Gastroesophageal sphincter (tissue), 4 donors: ENCODE measurements around the gene ACTN1. TPM values are rescaled to one million over a fixed set of nuclear protein-coding genes. Genes with fewer than 3 reads are reported as not detected.

Experiments used
- ATAC-seq: fragments of 150-250 bp; one replicate; pipeline ENCODE4 v1.9.1; 2016; ENCODE audit warnings: mild to moderate bottlenecking, moderate library complexity
- H3K27ac ChIP-seq, 4 donors: fragments of 200-600 bp; sonication (generic) in 3 of 4; 1 replicate in 3 of 4; 2 replicates in 1 of 4; pipeline ENCODE4 v1.5.1; 2016 to 2019
- H3K27me3 ChIP-seq: fragments of 200-600 bp; sonication (generic); one replicate; pipeline ENCODE4 v1.5.1; 2019
- H3K36me3 ChIP-seq, 2 donors: fragments of 200-600 bp; sonication (generic); one replicate each; pipeline ENCODE4 v1.5.1; 2019; ENCODE audit warnings: control low read depth in 1 of 2
- H3K4me1 ChIP-seq, 3 donors: fragments of 200-600 bp; sonication (generic); 1 replicate in 2 of 3; 2 replicates in 1 of 3; pipeline ENCODE4 v1.5.1; 2016 to 2019; ENCODE audit warnings: control low read depth in 2 of 3
- H3K4me3 ChIP-seq, 2 donors: fragments of 200-600 bp; sonication (generic); one replicate each; pipeline ENCODE4 v1.5.1; 2019; ENCODE audit warnings: mild to moderate bottlenecking in 1 of 2, moderate library complexity in 1 of 2
- H3K9me3 ChIP-seq, 3 donors: fragments of 200-600 bp; sonication (generic); one replicate each; pipeline ENCODE4 v1.5.1; 2017 to 2019; ENCODE audit warnings: control low read depth in 2 of 3
- EP300 ChIP-seq: sonication (generic); formaldehyde crosslinking; IDR thresholded peaks from one replicate; pipeline ENCODE4 v1.6.1; 2017; ENCODE audit warnings: antibody characterized with exemption, mild to moderate bottlenecking
- POLR2A ChIP-seq, 2 donors: fragments of 450-650 bp; IDR thresholded peaks; one replicate each; pipeline ENCODE4 v1.6.1; 2017; ENCODE audit warnings: antibody characterized with exemption in 2 of 2, mild to moderate bottlenecking in 2 of 2, moderate library complexity in 1 of 2
- POLR2AphosphoS5 ChIP-seq: sonication (generic); formaldehyde crosslinking; IDR thresholded peaks from one replicate; pipeline ENCODE4 v1.6.1; 2017; ENCODE audit warnings: antibody characterized with exemption
- WGBS, 2 donors: methylation state at CpG; one replicate each; pipeline ENCODE4 v1.1.5; 2018; ENCODE audit warnings: low coverage in 1 of 2; 5-methylcytosine and 5-hydroxymethylcytosine counted together
- small RNA-seq, 4 donors: library from RNA; depleted of rRNA; stranded (forward); fragments of <200 nt; gene quantifications; one replicate each; pipeline ENCODE3, GENCODE V24; 2016
- total RNA-seq, 4 donors: library from RNA; depleted of rRNA; stranded (reverse); fragments of >200 nt; gene quantifications; one replicate each; pipeline ENCODE4 v1.1.0, GENCODE V29; 2016
- TF ChIP-seq, protein P1 (sequence below), 4 experiments: fragments of 200-600 bp in 2 of 4; fragments of 450-650 bp in 2 of 4; sonication (generic) in 1 of 4; IDR thresholded peaks; one replicate each; pipeline ENCODE4 v1.5.1; 2017 to 2019; ENCODE audit warnings: antibody characterized with exemption in 4 of 4, mild to moderate bottlenecking in 2 of 4, moderate library complexity in 2 of 4

Gene ACTN1
- total RNA-seq, 4 donors from 2014 or later = 776 to 1,910 (median 969) TPM

DNA sequence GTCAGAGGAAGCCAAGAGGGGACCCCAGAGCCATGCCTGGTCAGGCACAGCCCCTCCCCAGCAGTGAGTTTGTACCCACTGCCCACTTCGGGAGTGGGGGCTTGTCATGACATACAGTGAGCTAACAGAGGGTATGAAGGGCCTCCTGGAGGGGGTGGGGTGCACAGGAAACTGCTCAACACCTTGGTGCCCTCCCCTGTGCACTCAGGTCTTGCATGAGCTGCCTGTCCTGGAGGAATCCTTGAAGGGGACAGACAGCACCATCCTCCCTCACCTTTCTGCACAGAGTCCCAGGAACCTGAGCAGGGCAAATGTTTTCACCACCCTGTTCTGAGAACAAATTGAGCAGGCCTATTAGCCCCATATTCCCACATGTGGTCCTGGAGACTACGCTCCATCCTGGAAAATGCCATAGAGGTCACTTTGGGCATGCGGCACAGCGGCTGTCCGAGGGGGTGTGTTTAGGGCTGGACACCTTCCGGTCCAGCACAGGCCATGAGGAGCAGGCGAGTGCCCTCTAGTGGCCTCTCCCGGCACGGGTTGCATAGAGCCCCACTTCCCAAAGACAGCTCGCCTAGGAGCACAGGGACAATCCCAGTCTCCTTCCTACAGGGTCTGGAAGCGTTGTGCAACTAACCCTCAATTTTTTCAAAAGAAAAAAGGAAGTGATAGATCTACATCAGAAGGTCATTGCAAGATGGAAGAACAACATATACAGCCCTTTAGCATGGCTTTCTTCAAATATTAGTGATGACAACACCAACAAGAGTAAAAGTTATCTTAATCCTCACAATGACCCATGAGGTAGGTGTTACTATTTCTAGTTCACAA lies 154.4 kb downstream of the ACTN1 start:
- Histone ChIP-seq H3K36me3 (no peaks in the 10 kb centered on the region), H3K9me3 (no peaks in the 10 kb centered on the region), H3K27ac (no peak overlapping the region), H3K4me3 (no peak overlapping the region), H3K27me3 (no peaks in the 10 kb centered on the region), H3K4me1 (peaks cover 0 to 18% (median 0%) of the 10 kb centered on the region in 3 donors)
- 29% methylated on average over 2 of the region's 11 CpGs; no CpG with 5 or more reads in 1 of the 2 donors for WGBS, 2 donors
- peak; percentile 89 for ATAC-seq
- TF ChIP-seq, protein P1, sequence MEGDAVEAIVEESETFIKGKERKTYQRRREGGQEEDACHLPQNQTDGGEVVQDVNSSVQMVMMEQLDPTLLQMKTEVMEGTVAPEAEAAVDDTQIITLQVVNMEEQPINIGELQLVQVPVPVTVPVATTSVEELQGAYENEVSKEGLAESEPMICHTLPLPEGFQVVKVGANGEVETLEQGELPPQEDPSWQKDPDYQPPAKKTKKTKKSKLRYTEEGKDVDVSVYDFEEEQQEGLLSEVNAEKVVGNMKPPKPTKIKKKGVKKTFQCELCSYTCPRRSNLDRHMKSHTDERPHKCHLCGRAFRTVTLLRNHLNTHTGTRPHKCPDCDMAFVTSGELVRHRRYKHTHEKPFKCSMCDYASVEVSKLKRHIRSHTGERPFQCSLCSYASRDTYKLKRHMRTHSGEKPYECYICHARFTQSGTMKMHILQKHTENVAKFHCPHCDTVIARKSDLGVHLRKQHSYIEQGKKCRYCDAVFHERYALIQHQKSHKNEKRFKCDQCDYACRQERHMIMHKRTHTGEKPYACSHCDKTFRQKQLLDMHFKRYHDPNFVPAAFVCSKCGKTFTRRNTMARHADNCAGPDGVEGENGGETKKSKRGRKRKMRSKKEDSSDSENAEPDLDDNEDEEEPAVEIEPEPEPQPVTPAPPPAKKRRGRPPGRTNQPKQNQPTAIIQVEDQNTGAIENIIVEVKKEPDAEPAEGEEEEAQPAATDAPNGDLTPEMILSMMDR (IDR thresholded peaks at IDR 0.05) = peak; percentile 74 to 90 (median 80)
- TF ChIP-seq EP300 = no peak

GRCh38 chr14:68824207-68824516 lies 154.9 kb downstream of the ACTN1 start:
- Histone ChIP-seq H3K36me3 (no peaks in the 10 kb centered on the region), H3K9me3 (no peaks in the 10 kb centered on the region), H3K4me1 (peaks cover 0 to 23% (median 4%) of the 10 kb centered on the region in 3 donors), H3K27me3 (no peaks in the 10 kb centered on the region), H3K4me3 (no peak overlapping the region), H3K27ac (no peak overlapping the region)
- ATAC-seq = no peak
- 100% methylated on average over 1 of the region's 1 CpG; no CpG with 5 or more reads in 1 of the 2 donors for WGBS, 2 donors
- no peak for TF ChIP-seq POLR2A (IDR thresholded peaks at IDR 0.05)
- TF ChIP-seq, protein P1 (IDR thresholded peaks at IDR 0.05) = no peak
- no peak for TF ChIP-seq EP300
- TF ChIP-seq POLR2AphosphoS5 = no peak

Small RNA genes within 50 kb of the gene (small RNA-seq; reads per million reads assigned to genes)
- gene BANF1P1 (0 reads per million in 4 donors), gene HMGN1P3 (0 reads per million in 4 donors), gene RPS29P1 (0 reads per million in 4 donors)

Other genes with a start within 250 kb of the ACTN1 start
- gene ZFP36L1, start 186.2 kb downstream of the ACTN1 start, total RNA-seq = 100 to 1,000 TPM; 154 to 451 (median 280) TPM
- gene DCAF5, start 173.8 kb upstream of the ACTN1 start, total RNA-seq = 10 to 100 TPM; 31.0 to 63.6 (median 36.9) TPM
- 10 to 100 TPM; 16.7 to 37.1 (median 25.8) TPM for gene EXD2, start 212.2 kb upstream of the ACTN1 start, total RNA-seq